Measurements from ENCODE around the gene MEA1.

Gene MEA1

GRCh38 chr6:42963179-42963854 lies 50.4 kb downstream of the MEA1 start:
- no peak overlapping the region for H3K27ac ChIP-seq (ENCODE audit: low read length)
- TF ChIP-seq CTCF (IDR thresholded peaks at IDR 0.05; ENCODE audit: low read depth, low read length) = no peak
- TF ChIP-seq EZH2phosphoT487 (IDR thresholded peaks at IDR 0.05; ENCODE audit: low read depth) = no peak
- H2AFZ ChIP-seq (ENCODE audit: low read depth, low read length) = no peak overlapping the region
- no peak overlapping the region for H3K9ac ChIP-seq (ENCODE audit: low read length)
- no peaks in the 10 kb centered on the region for H3K79me2 ChIP-seq (ENCODE audit: low read length)
- H3K4me2 ChIP-seq (ENCODE audit: low read length) = no peak overlapping the region
- no peaks in the 10 kb centered on the region for H4K20me1 ChIP-seq (ENCODE audit: insufficient read depth, low read length)
- no peaks in the 10 kb centered on the region for H3K9me3 ChIP-seq (ENCODE audit: insufficient read depth, low read length)
- H3K36me3 ChIP-seq (replicated peaks; ENCODE audit: low read depth, low read length) = no peaks in the 10 kb centered on the region
- H3K4me3 ChIP-seq (ENCODE audit: low read length) = no peak overlapping the region
- no peaks in the 10 kb centered on the region for H3K27me3 ChIP-seq (ENCODE audit: low read depth, low read length)
- no peaks in the 10 kb centered on the region for H3K4me1 ChIP-seq (ENCODE audit: low read length)

GRCh38 chr6:42962502-42963178 lies 51.1 kb downstream of the MEA1 start:
- H3K4me3 ChIP-seq (ENCODE audit: low read length) = no peak overlapping the region
- no peaks in the 10 kb centered on the region for H3K4me1 ChIP-seq (ENCODE audit: low read length)
- H3K9me3 ChIP-seq (ENCODE audit: insufficient read depth, low read length) = no peaks in the 10 kb centered on the region
- no peaks in the 10 kb centered on the region for H3K36me3 ChIP-seq (replicated peaks; ENCODE audit: low read depth, low read length)
- TF ChIP-seq EZH2phosphoT487 (IDR thresholded peaks at IDR 0.05; ENCODE audit: low read depth) (no peak), CTCF (IDR thresholded peaks at IDR 0.05; ENCODE audit: low read depth, low read length) (no peak)
- H3K27me3 ChIP-seq (ENCODE audit: low read depth, low read length) = no peaks in the 10 kb centered on the region
- H3K4me2 ChIP-seq (ENCODE audit: low read length) = no peak overlapping the region
- H3K79me2 ChIP-seq (ENCODE audit: low read length) = no peaks in the 10 kb centered on the region
- no peaks in the 10 kb centered on the region for H4K20me1 ChIP-seq (ENCODE audit: insufficient read depth, low read length)
- no peak overlapping the region for H2AFZ ChIP-seq (ENCODE audit: low read depth, low read length)
- no peak overlapping the region for H3K27ac ChIP-seq (ENCODE audit: low read length)
- no peak overlapping the region for H3K9ac ChIP-seq (ENCODE audit: low read length)

- Histone ChIP-seq H2AFZ (ENCODE audit: low read depth, low read length) (no peak overlapping the region), H3K4me2 (ENCODE audit: low read length) (no peak overlapping the region), H3K9ac (ENCODE audit: low read length) (no peak overlapping the region), H4K20me1 (ENCODE audit: insufficient read depth, low read length) (no peaks in the 10 kb centered on the region), H3K9me3 (ENCODE audit: insufficient read depth, low read length) (no peaks in the 10 kb centered on the region), H3K36me3 (replicated peaks; ENCODE audit: low read depth, low read length) (no peaks in the 10 kb centered on the region), H3K4me1 (ENCODE audit: low read length) (no peaks in the 10 kb centered on the region), H3K27ac (ENCODE audit: low read length) (no peak overlapping the region), H3K4me3 (ENCODE audit: low read length) (no peak overlapping the region), H3K79me2 (ENCODE audit: low read length) (no peaks in the 10 kb centered on the region), H3K27me3 (ENCODE audit: low read depth, low read length) (no peaks in the 10 kb centered on the region)
- TF ChIP-seq EZH2phosphoT487 (IDR thresholded peaks at IDR 0.05; ENCODE audit: low read depth) (no peak), CTCF (IDR thresholded peaks at IDR 0.05; ENCODE audit: low read depth, low read length) (no peak)
These were observed 51.6 kb downstream of the MEA1 start for GRCh38 chr6:42962096-42962495.
